COR-L47 (cell line): ENCODE data around the gene TMEM245.
"Not testable (repeated sequence)": the region's sequence is repeated elsewhere in the genome, so short reads cannot be mapped to it uniquely, and the experiment has no call there.

Experiments used
- DNase-seq: peaks from one replicate; lab custom pipeline; 2025; lab: John Stamatoyannopoulos, UW

The TMEM245 gene

GRCh38 chr9:109063760-109064159, 56.0 kb downstream of the TMEM245 start:
- DNase-seq, result no peak

GRCh38 chr9:109062543-109062942, 57.2 kb downstream of the TMEM245 start:
- no peak for DNase-seq

- no peak for DNase-seq
Observed at GRCh38 chr9:109060191-109060590, 59.6 kb downstream of the TMEM245 start.

GRCh38 chr9:109053121-109053520, 66.6 kb downstream of the TMEM245 start:
- DNase-seq, result not testable (repeated sequence)

GRCh38 chr9:109052416-109052815, 67.3 kb downstream of the TMEM245 start:
- no peak for DNase-seq

GRCh38 chr9:109051733-109052132, 68.0 kb downstream of the TMEM245 start:
- no peak for DNase-seq

GRCh38 chr9:109050444-109050843, 69.3 kb downstream of the TMEM245 start:
- no peak for DNase-seq

- no peak for DNase-seq
Observed at GRCh38 chr9:109048822-109049221, 70.9 kb downstream of the TMEM245 start.

- no peak for DNase-seq
Observed at GRCh38 chr9:109047259-109047658, 72.5 kb downstream of the TMEM245 start.

GRCh38 chr9:109046346-109046745, 73.4 kb downstream of the TMEM245 start:
- DNase-seq, result no peak

GRCh38 chr9:109043578-109043977, 76.2 kb downstream of the TMEM245 start:
- no peak for DNase-seq

GRCh38 chr9:109040571-109040970, 79.2 kb downstream of the TMEM245 start:
- DNase-seq, result no peak

- no peak for DNase-seq
Observed at GRCh38 chr9:109039539-109039938, 80.2 kb downstream of the TMEM245 start.

GRCh38 chr9:109037946-109038715, 81.6 kb downstream of the TMEM245 start:
- no peak for DNase-seq

- no peak for DNase-seq
Observed at GRCh38 chr9:109036744-109037680, 82.7 kb downstream of the TMEM245 start.

- no peak for DNase-seq
Observed at GRCh38 chr9:109035684-109036423, 83.9 kb downstream of the TMEM245 start.

- DNase-seq, result no peak
Observed at GRCh38 chr9:109033941-109034700, 85.6 kb downstream of the TMEM245 start.

GRCh38 chr9:109031241-109031640, 88.5 kb downstream of the TMEM245 start:
- no peak for DNase-seq

GRCh38 chr9:109030426-109030825, 89.3 kb downstream of the TMEM245 start:
- no peak for DNase-seq

- DNase-seq, result no peak
Observed at GRCh38 chr9:109028457-109028856, 91.3 kb downstream of the TMEM245 start.

- no peak for DNase-seq
Observed at GRCh38 chr9:109027176-109027575, 92.6 kb downstream of the TMEM245 start.

- no peak for DNase-seq
Observed at GRCh38 chr9:109026306-109026705, 93.4 kb downstream of the TMEM245 start.
